BE2C (cell line): ENCODE results near the gene LARP1.
"Not testable (repeated sequence)": the region's sequence is repeated elsewhere in the genome, so short reads cannot be mapped to it uniquely, and the experiment has no call there.

ENCODE experiments used
- DNase-seq: peaks from one replicate; pipeline ENCODE4 v3.0.0-alpha.2; 2020
- H3K27me3 ChIP-seq: fragments of 250-450 bp; sonication (Bioruptor Pico); 2 replicates; pipeline ENCODE4 v1.5.1; 2020; ENCODE audit warnings: mild to moderate bottlenecking
- H3K36me3 ChIP-seq: fragments of 250-450 bp; sonication (Bioruptor Pico); 2 replicates; pipeline ENCODE4 v1.5.1; 2020; ENCODE audit warnings: mild to moderate bottlenecking
- H3K4me1 ChIP-seq: fragments of 250-450 bp; sonication (Bioruptor Pico); 2 replicates; pipeline ENCODE4 v1.5.1; 2020
- H3K4me3 ChIP-seq: 2 replicates; pipeline ENCODE4 v1.5.1; 2011; ENCODE audit warnings: low read depth, low read length
- H3K9me3 ChIP-seq: fragments of 250-450 bp; sonication (Bioruptor Pico); 2 replicates; pipeline ENCODE4 v1.5.1; 2020
- TF ChIP-seq, protein P1 (sequence below): IDR thresholded peaks from 2 replicates; pipeline ENCODE4 v1.5.1; 2012; ENCODE audit warnings: mild to moderate bottlenecking, low read depth, low read length

Gene LARP1

DNA sequence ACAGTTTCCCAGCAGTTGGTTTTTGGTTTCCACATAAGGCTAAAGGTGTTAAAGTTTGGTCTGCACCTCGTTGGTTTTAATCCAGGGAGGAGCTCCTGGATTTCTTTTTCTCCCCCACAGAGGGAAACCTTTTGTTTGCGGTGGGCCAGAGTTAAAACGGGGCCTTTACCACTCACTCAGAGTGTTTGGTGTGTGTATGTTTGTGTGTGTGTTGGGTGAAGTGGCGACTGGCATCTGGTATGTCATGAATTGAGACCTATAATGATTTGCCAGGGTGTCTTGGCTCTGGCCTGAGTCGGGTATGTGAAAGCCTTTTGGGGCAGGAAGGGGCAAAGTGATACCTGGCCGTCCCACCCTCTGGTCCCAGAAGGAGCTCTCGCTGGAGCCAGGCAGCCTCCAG lies 64.4 kb downstream of the LARP1 start:
- Histone ChIP-seq H3K36me3 (peaks cover 93% of the 10 kb centered on the region), H3K4me1 (no peaks in the 10 kb centered on the region), H3K4me3 (no peak overlapping the region), H3K27me3 (no peaks in the 10 kb centered on the region), H3K9me3 (no peaks in the 10 kb centered on the region)
- DNase-seq: no peak
- TF ChIP-seq, protein P1, sequence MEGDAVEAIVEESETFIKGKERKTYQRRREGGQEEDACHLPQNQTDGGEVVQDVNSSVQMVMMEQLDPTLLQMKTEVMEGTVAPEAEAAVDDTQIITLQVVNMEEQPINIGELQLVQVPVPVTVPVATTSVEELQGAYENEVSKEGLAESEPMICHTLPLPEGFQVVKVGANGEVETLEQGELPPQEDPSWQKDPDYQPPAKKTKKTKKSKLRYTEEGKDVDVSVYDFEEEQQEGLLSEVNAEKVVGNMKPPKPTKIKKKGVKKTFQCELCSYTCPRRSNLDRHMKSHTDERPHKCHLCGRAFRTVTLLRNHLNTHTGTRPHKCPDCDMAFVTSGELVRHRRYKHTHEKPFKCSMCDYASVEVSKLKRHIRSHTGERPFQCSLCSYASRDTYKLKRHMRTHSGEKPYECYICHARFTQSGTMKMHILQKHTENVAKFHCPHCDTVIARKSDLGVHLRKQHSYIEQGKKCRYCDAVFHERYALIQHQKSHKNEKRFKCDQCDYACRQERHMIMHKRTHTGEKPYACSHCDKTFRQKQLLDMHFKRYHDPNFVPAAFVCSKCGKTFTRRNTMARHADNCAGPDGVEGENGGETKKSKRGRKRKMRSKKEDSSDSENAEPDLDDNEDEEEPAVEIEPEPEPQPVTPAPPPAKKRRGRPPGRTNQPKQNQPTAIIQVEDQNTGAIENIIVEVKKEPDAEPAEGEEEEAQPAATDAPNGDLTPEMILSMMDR: no peak

DNA sequence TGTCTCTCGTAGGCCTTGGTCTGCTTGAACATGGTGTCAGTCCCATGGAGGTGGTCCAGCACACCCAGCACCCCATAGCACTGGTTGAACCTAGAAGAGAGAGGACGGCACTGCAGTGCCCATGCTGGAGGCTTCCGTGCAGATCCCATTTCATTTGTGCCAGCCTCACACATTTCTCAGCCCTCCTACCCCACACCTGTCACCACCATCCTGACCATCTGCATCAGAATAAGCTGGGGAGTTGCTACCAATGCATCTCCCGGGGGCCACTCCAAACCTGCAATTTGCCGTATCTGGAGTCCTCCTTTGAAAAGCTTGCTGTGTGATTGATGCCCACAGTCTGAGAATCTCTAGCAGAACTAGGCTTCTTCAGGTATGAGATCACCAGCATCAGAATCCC lies 65.2 kb downstream of the LARP1 start:
- Histone ChIP-seq H3K4me1 (no peaks in the 10 kb centered on the region), H3K9me3 (no peaks in the 10 kb centered on the region), H3K36me3 (peaks cover 84% of the 10 kb centered on the region), H3K4me3 (no peak overlapping the region), H3K27me3 (no peaks in the 10 kb centered on the region)
- DNase-seq: no peak
- TF ChIP-seq, protein P1: no peak

DNA sequence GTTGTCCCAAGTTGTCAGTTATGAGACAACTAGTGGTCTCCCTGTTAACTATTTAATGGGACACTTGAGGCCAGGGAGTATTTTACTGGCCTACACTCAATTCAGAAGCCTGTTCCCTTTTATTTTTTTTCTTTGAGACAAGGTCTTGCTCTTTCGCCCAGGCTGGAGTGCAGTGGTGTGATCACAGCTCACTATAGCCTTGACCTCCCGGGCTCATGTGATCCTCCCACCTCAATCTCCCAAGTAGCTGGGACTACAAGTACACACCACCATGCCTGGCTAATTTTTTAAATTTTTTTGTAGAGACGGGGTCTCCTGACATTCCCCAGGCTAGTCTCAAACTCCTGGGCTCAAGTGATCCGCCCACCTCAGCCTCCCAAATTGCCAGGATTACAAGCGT lies 67.7 kb downstream of the LARP1 start:
- not testable (repeated sequence) for H3K9me3 ChIP-seq, DNase-seq, H3K4me1 ChIP-seq, H3K4me3 ChIP-seq, H3K27me3 ChIP-seq
- peaks cover 67% of the 10 kb centered on the region for H3K36me3 ChIP-seq

- H3K36me3 ChIP-seq: peaks cover 61% of the 10 kb centered on the region
- TF ChIP-seq, protein P1: no peak
- H3K9me3 ChIP-seq: no peaks in the 10 kb centered on the region
- H3K4me1 ChIP-seq: no peaks in the 10 kb centered on the region
- no peak for DNase-seq
- no peaks in the 10 kb centered on the region for H3K27me3 ChIP-seq
- H3K4me3 ChIP-seq: no peak overlapping the region
These were observed 68.4 kb downstream of the LARP1 start for GRCh38 chr5:154823605-154824004.

DNA sequence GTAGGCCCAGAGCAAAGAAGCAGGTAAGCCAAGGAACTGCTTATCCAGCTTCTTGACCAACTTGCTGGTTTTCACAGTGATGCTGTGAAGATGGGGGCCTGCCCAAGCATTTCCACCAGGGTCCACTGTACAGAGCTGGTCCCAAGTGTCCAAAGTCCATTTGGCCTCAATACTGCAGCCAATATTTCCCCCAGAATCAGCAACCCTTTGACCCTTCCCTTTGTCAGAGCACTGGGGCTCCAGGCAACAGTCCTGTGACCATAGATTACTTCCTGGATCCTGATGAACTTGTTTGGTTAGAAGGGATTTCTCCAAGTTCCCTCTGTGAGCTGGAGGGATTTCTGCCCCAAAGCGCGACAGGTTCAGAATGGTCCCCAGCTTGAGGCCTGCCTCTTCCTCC lies 68.9 kb downstream of the LARP1 start:
- H3K9me3 ChIP-seq: no peaks in the 10 kb centered on the region
- TF ChIP-seq, protein P1: no peak
- H3K4me3 ChIP-seq: no peak overlapping the region
- H3K27me3 ChIP-seq: no peaks in the 10 kb centered on the region
- no peaks in the 10 kb centered on the region for H3K4me1 ChIP-seq
- no peak for DNase-seq
- peaks cover 57% of the 10 kb centered on the region for H3K36me3 ChIP-seq

DNA sequence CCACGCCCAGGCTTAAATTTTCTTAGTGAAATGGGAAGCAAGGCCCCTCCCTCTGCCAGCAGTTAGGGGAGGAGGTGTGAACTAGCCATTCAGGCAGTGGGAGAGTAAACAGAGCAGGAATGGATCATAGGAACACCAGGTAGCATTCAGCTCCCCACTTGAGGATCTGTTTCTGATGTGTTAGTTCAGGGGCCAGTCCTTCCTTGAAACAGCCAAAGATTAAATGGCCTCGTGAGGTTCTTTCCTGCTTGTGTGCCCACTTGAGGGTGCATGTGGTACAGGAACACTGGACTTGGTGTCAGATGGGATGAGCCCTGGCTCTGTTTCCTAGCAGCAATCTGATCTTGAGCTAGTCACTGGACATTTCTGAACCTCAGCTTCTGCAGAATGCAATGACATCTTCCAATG lies 74.0 kb downstream of the LARP1 start:
- H3K4me1 ChIP-seq: peaks cover 2% of the 10 kb centered on the region
- H3K27me3 ChIP-seq: no peaks in the 10 kb centered on the region
- H3K36me3 ChIP-seq: peaks cover 23% of the 10 kb centered on the region
- TF ChIP-seq, protein P1: no peak
- H3K4me3 ChIP-seq: no peak overlapping the region
- DNase-seq: no peak
- no peaks in the 10 kb centered on the region for H3K9me3 ChIP-seq

- TF ChIP-seq, protein P1: no peak
- no peak overlapping the region for H3K4me3 ChIP-seq
- peaks cover 22% of the 10 kb centered on the region for H3K36me3 ChIP-seq
- DNase-seq: no peak
- H3K27me3 ChIP-seq: no peaks in the 10 kb centered on the region
- H3K4me1 ChIP-seq: peaks cover 7% of the 10 kb centered on the region
- H3K9me3 ChIP-seq: no peaks in the 10 kb centered on the region
These were observed 74.5 kb downstream of the LARP1 start for GRCh38 chr5:154829589-154830218.
